PFSK-1 (cell line): ENCODE results near the gene NKAIN2.

ENCODE experiments used
- FOXP2 ChIP-seq: optimal IDR thresholded peaks from 2 replicates; pipeline ENCODE3; 2011; ENCODE audit warnings: borderline replicate concordance, control low read depth, inconsistent platforms; ENCODE audit not compliant: insufficient read depth; ENCODE audit errors: extremely low read length, extremely low read depth
- POLR2AphosphoS5 ChIP-seq: IDR thresholded peaks from 2 replicates; pipeline ENCODE4 v1.6.1; 2012; ENCODE audit warnings: low read depth, mild to moderate bottlenecking, control low read depth, low read length, moderate library complexity
- REST ChIP-seq, 2 experiments: IDR thresholded peaks; 2 replicates each; pipeline versions ENCODE4 v1.6.1 to v1.8.0; 2011 to 2012; ENCODE audit warnings: low read depth in 2 of 2, low read length in 2 of 2, control low read depth in 1 of 2, inconsistent platforms in 1 of 2, mild to moderate bottlenecking in 1 of 2, moderate library complexity in 1 of 2; ENCODE audit not compliant: insufficient read depth in 1 of 2
- SIN3A ChIP-seq: IDR thresholded peaks from 2 replicates; pipeline ENCODE4 v1.6.1; 2012; ENCODE audit warnings: mild to moderate bottlenecking, low read length, moderate library complexity, borderline replicate concordance; ENCODE audit not compliant: insufficient read depth
- TAF1 ChIP-seq: IDR thresholded peaks from 2 replicates; pipeline ENCODE4 v1.6.1; 2012; ENCODE audit warnings: low read length, control low read depth, borderline replicate concordance; ENCODE audit not compliant: insufficient read depth

Gene NKAIN2

GRCh38 chr6:124854338-124854922, 1050.8 kb downstream of the NKAIN2 start:
- TF ChIP-seq TAF1 (no peak), SIN3A (no peak), FOXP2 (no peak), POLR2AphosphoS5 (no peak), REST (IDR thresholded peaks at IDR 0.05; ENCODE audit: insufficient read depth in 1 of 2, low read depth in 2 of 2, low read length in 2 of 2) (no peak)

GRCh38 chr6:124857746-124858145, 1054.1 kb downstream of the NKAIN2 start:
- TF ChIP-seq FOXP2 = no peak
- TF ChIP-seq POLR2AphosphoS5 = no peak
- TF ChIP-seq REST (IDR thresholded peaks at IDR 0.05; ENCODE audit: insufficient read depth in 1 of 2, low read depth in 2 of 2, low read length in 2 of 2) = no peak
- TF ChIP-seq TAF1 = no peak
- TF ChIP-seq SIN3A = no peak

GRCh38 chr6:124858564-124858963, 1054.9 kb downstream of the NKAIN2 start:
- TF ChIP-seq REST (IDR thresholded peaks at IDR 0.05; ENCODE audit: insufficient read depth in 1 of 2, low read depth in 2 of 2, low read length in 2 of 2) = no peak
- TF ChIP-seq TAF1 = no peak
- no peak for TF ChIP-seq POLR2AphosphoS5
- no peak for TF ChIP-seq FOXP2
- TF ChIP-seq SIN3A = no peak

GRCh38 chr6:124859366-124859765, 1055.7 kb downstream of the NKAIN2 start:
- TF ChIP-seq TAF1 = no peak
- no peak for TF ChIP-seq SIN3A
- TF ChIP-seq REST (IDR thresholded peaks at IDR 0.05; ENCODE audit: insufficient read depth in 1 of 2, low read depth in 2 of 2, low read length in 2 of 2) = no peak
- TF ChIP-seq FOXP2 = no peak
- no peak for TF ChIP-seq POLR2AphosphoS5

GRCh38 chr6:124866040-124866439, 1062.4 kb downstream of the NKAIN2 start:
- TF ChIP-seq TAF1 (no peak), REST (IDR thresholded peaks at IDR 0.05; ENCODE audit: insufficient read depth in 1 of 2, low read depth in 2 of 2, low read length in 2 of 2) (no peak), POLR2AphosphoS5 (no peak), SIN3A (no peak), FOXP2 (no peak)
